ENCODE measurements around the gene MYO1E.

GRCh38 chr15:59405079-59405478, 32.4 kb upstream of the MYO1E start:
- TF ChIP-seq FOXM1 (IDR thresholded peaks at IDR 0.05; ENCODE audit: borderline replicate concordance), result no peak
- TF ChIP-seq TARDBP (IDR thresholded peaks at IDR 0.05), result no peak
- TF ChIP-seq BHLHE40 (IDR thresholded peaks at IDR 0.05; ENCODE audit: borderline replicate concordance), result no peak
- TF ChIP-seq FOXK2 (IDR thresholded peaks at IDR 0.05), result no peak
- no peak for TF ChIP-seq FOXA1 (IDR thresholded peaks at IDR 0.05)
- TF ChIP-seq LEF1 (IDR thresholded peaks at IDR 0.05; ENCODE audit: borderline replicate concordance), result no peak
- TF ChIP-seq SP1 (IDR thresholded peaks at IDR 0.05), result no peak
- no peak for TF ChIP-seq NFRKB (IDR thresholded peaks at IDR 0.05)
- no peak for TF ChIP-seq CTBP1 (IDR thresholded peaks at IDR 0.05; ENCODE audit: borderline replicate concordance)
- no peak for TF ChIP-seq ZNF384 (IDR thresholded peaks at IDR 0.05)
- TF ChIP-seq PKNOX1 (IDR thresholded peaks at IDR 0.05), result no peak
- TF ChIP-seq ELF4 (IDR thresholded peaks at IDR 0.05), result no peak
- no peak for TF ChIP-seq SUZ12 (IDR thresholded peaks at IDR 0.05)

Measured in HEK293T (cell line).